Measurements from ENCODE around the gene PTAR1.

DNA sequence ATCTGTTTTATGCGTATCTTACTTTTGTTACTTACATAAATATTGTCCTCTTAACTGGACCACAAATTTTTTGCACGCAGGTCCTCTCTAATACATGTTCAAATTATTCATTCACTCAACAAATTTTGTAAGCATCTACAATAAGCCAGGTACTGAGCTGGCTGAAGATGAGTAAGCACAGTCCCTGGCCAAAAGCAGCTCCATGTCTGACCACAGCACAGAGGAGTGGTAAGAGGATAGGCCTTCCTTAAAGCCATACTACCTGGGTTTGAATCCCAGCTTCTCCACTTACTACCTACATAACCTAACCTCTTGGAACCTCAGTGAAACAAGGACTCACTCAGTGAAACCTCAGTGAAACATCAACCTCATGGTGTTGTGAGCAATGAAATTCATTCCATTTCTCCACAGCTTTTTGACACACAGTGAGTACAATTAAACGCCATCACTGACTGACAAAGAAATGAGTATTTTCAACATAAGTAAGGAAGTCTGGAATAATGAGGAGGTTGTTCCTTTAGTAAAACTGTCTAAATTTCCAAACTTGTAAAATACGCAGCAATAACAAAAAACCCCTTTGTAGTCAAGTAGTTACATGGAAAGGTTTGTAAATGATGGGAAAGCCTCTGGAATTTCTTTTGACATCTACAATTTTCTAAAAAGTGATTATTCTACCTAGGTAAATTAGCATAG is 15.0 kb downstream of the PTAR1 start:
- TF ChIP-seq, protein P1, sequence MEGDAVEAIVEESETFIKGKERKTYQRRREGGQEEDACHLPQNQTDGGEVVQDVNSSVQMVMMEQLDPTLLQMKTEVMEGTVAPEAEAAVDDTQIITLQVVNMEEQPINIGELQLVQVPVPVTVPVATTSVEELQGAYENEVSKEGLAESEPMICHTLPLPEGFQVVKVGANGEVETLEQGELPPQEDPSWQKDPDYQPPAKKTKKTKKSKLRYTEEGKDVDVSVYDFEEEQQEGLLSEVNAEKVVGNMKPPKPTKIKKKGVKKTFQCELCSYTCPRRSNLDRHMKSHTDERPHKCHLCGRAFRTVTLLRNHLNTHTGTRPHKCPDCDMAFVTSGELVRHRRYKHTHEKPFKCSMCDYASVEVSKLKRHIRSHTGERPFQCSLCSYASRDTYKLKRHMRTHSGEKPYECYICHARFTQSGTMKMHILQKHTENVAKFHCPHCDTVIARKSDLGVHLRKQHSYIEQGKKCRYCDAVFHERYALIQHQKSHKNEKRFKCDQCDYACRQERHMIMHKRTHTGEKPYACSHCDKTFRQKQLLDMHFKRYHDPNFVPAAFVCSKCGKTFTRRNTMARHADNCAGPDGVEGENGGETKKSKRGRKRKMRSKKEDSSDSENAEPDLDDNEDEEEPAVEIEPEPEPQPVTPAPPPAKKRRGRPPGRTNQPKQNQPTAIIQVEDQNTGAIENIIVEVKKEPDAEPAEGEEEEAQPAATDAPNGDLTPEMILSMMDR (IDR thresholded peaks at IDR 0.05) = no peak
- TF ChIP-seq POLR2A (IDR thresholded peaks at IDR 0.05) (no peak), POLR2AphosphoS5 (IDR thresholded peaks at IDR 0.05) (no peak)

Data from upper lobe of left lung (tissue), 4 donors.